Measurements from ENCODE around the gene KCNQ1. TPM values are rescaled to one million over a fixed set of nuclear protein-coding genes. Genes with fewer than 3 reads are reported as not detected.

KCNQ1 gene
- total and polyA plus RNA-seq, 2 of the 13 experiments (the other 11 are each of a cell fraction or from before 2014, with no cell fraction given) = 0.02 to 0.08 TPM

DNA sequence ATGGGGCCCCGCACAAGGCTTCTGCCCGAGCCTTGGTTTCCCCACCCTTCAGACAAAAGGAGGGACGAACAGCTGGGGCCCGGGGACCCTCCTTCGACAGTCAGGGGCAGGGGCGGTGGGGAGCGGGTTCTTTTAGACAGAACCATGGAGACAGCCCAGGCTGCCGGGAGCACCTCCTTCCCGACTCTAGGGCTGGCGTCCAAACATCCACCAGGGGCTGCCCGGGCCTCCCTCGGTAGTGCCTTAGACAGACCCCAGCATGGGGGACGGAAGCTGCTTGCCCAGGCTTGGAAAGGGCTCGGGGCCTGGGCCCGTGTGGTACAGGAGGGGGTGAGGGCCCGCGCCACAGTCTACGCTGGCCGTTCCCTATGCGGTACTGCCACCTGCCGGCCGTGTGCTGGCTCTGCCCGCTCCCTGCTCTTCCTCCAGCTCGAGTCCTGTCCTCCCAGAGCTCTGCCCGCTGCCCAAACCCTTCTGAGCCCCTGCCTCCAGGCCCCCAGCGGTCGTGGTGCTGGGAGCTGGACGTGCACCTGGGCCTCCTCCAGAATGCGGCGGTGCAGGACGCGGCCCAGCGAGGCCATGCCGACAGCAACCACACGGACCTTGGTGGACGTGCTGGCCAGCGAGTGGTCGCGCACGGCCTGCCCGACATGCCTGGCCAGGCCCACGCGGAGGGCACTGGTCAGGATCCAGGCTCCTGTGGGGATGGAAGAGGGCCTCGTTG lies 24.1 kb upstream of the KCNQ1 start (continued):
- TF ChIP-seq U2AF2 (IDR thresholded peaks at IDR 0.05; ENCODE audit: low read depth, low read length) = no peak
- TF ChIP-seq NPAS2 (CRISPR knock-in tag; IDR thresholded peaks at IDR 0.05; ENCODE audit: borderline replicate concordance) = no peak
- TF ChIP-seq, protein P1, sequence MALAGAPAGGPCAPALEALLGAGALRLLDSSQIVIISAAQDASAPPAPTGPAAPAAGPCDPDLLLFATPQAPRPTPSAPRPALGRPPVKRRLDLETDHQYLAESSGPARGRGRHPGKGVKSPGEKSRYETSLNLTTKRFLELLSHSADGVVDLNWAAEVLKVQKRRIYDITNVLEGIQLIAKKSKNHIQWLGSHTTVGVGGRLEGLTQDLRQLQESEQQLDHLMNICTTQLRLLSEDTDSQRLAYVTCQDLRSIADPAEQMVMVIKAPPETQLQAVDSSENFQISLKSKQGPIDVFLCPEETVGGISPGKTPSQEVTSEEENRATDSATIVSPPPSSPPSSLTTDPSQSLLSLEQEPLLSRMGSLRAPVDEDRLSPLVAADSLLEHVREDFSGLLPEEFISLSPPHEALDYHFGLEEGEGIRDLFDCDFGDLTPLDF (CRISPR knock-in tag; IDR thresholded peaks at IDR 0.05) = no peak
- TF ChIP-seq ZNF776 (CRISPR knock-in tag; IDR thresholded peaks at IDR 0.05) = no peak
- no peak for TF ChIP-seq ZNF547 (CRISPR knock-in tag; IDR thresholded peaks at IDR 0.05)
- no peak for TF ChIP-seq FOXA3 (CRISPR knock-in tag; IDR thresholded peaks at IDR 0.05)
- TF ChIP-seq ZNF263 (CRISPR knock-in tag; IDR thresholded peaks at IDR 0.05) = peak; percentile 88
- TF ChIP-seq, protein P2, sequence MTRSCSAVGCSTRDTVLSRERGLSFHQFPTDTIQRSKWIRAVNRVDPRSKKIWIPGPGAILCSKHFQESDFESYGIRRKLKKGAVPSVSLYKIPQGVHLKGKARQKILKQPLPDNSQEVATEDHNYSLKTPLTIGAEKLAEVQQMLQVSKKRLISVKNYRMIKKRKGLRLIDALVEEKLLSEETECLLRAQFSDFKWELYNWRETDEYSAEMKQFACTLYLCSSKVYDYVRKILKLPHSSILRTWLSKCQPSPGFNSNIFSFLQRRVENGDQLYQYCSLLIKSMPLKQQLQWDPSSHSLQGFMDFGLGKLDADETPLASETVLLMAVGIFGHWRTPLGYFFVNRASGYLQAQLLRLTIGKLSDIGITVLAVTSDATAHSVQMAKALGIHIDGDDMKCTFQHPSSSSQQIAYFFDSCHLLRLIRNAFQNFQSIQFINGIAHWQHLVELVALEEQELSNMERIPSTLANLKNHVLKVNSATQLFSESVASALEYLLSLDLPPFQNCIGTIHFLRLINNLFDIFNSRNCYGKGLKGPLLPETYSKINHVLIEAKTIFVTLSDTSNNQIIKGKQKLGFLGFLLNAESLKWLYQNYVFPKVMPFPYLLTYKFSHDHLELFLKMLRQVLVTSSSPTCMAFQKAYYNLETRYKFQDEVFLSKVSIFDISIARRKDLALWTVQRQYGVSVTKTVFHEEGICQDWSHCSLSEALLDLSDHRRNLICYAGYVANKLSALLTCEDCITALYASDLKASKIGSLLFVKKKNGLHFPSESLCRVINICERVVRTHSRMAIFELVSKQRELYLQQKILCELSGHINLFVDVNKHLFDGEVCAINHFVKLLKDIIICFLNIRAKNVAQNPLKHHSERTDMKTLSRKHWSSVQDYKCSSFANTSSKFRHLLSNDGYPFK (CRISPR knock-in tag; IDR thresholded peaks at IDR 0.05; ENCODE audit: borderline replicate concordance) = no peak
- 0 out of 2 replicates have a peak, but pooled peaks have one; percentile 75 for TF ChIP-seq SMAD9 (CRISPR knock-in tag; IDR thresholded peaks at IDR 0.05)
- TF ChIP-seq ZNF205 (CRISPR knock-in tag; IDR thresholded peaks at IDR 0.05) = no peak
- TF ChIP-seq, protein P3, sequence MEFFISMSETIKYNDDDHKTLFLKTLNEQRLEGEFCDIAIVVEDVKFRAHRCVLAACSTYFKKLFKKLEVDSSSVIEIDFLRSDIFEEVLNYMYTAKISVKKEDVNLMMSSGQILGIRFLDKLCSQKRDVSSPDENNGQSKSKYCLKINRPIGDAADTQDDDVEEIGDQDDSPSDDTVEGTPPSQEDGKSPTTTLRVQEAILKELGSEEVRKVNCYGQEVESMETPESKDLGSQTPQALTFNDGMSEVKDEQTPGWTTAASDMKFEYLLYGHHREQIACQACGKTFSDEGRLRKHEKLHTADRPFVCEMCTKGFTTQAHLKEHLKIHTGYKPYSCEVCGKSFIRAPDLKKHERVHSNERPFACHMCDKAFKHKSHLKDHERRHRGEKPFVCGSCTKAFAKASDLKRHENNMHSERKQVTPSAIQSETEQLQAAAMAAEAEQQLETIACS (CRISPR knock-in tag; IDR thresholded peaks at IDR 0.05) = no peak
- TF ChIP-seq, protein P4, sequence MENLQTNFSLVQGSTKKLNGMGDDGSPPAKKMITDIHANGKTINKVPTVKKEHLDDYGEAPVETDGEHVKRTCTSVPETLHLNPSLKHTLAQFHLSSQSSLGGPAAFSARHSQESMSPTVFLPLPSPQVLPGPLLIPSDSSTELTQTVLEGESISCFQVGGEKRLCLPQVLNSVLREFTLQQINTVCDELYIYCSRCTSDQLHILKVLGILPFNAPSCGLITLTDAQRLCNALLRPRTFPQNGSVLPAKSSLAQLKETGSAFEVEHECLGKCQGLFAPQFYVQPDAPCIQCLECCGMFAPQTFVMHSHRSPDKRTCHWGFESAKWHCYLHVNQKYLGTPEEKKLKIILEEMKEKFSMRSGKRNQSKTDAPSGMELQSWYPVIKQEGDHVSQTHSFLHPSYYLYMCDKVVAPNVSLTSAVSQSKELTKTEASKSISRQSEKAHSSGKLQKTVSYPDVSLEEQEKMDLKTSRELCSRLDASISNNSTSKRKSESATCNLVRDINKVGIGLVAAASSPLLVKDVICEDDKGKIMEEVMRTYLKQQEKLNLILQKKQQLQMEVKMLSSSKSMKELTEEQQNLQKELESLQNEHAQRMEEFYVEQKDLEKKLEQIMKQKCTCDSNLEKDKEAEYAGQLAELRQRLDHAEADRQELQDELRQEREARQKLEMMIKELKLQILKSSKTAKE (CRISPR knock-in tag; IDR thresholded peaks at IDR 0.05; ENCODE audit: borderline replicate concordance) = no peak
- TF ChIP-seq ZNF569 (CRISPR knock-in tag; IDR thresholded peaks at IDR 0.05; ENCODE audit: borderline replicate concordance) = no peak
- TF ChIP-seq, protein P5, sequence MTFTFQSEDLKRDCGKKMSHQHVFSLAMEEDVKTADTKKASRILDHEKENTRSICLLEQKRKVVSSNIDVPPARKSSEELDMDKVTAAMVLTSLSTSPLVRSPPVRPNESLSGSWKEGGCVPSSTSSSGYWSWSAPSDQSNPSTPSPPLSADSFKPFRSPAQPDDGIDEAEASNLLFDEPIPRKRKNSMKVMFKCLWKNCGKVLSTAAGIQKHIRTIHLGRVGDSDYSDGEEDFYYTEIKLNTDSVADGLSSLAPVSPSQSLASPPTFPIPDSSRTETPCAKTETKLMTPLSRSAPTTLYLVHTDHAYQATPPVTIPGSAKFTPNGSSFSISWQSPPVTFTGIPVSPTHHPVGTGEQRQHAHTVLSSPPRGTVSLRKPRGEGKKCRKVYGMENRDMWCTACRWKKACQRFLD (CRISPR knock-in tag; IDR thresholded peaks at IDR 0.05; ENCODE audit: borderline replicate concordance) = no peak
- no peak for TF ChIP-seq NFRKB (IDR thresholded peaks at IDR 0.05)
- TF ChIP-seq ZNF282 (IDR thresholded peaks at IDR 0.05; ENCODE audit: partially characterized antibody) = no peak
- TF ChIP-seq HMG20A (CRISPR knock-in tag; IDR thresholded peaks at IDR 0.05; ENCODE audit: borderline replicate concordance) = no peak
- no peak for TF ChIP-seq ZNF614 (CRISPR knock-in tag; IDR thresholded peaks at IDR 0.05; ENCODE audit: borderline replicate concordance)
- TF ChIP-seq ZNF3 (CRISPR knock-in tag; IDR thresholded peaks at IDR 0.05) = no peak
- peak; percentile 58 for TF ChIP-seq JARID2 (CRISPR knock-in tag; IDR thresholded peaks at IDR 0.05; ENCODE audit: insufficient replicate concordance)
- TF ChIP-seq GLI4 (CRISPR knock-in tag; IDR thresholded peaks at IDR 0.05; ENCODE audit: borderline replicate concordance) = no peak
- TF ChIP-seq ZNF616 (CRISPR knock-in tag; IDR thresholded peaks at IDR 0.05; ENCODE audit: low read depth) = no peak

All from HepG2 (cell line).